ENCODE measurements around the gene MAEA. TPM values are rescaled to one million over a fixed set of nuclear protein-coding genes. Genes with fewer than 3 reads are reported as not detected.

The MAEA gene
- total and polyA plus RNA-seq, 2 of the 8 experiments (the other 6 are each of a cell fraction or from before 2014, with no cell fraction given): 75.8 to 133 TPM

- H3K4me1 ChIP-seq (replicated peaks in 1 of 4; ENCODE audit: control insufficient read depth in 3 of 4, insufficient read depth in 4 of 4, low read length in 3 of 4): no peaks in the 10 kb centered on the region; a peak in 1 of 7 replicates
- no peak overlapping the region for H3K18ac ChIP-seq (ENCODE audit: extremely low read depth, low read length)
- H3K79me1 ChIP-seq (ENCODE audit: low read depth, low read length): no peaks in the 10 kb centered on the region; the same call in 1 of the 2 replicates
- H3K9me3 ChIP-seq (ENCODE audit: insufficient read depth in 2 of 2, low read depth in 1 of 2, low read length in 1 of 2): no peaks in the 10 kb centered on the region
- no peak overlapping the region for H3K4me3 ChIP-seq (ENCODE audit: extremely low read depth in 1 of 4, insufficient read depth in 2 of 4, low read depth in 3 of 4, low read length in 4 of 4)
- no peak overlapping the region for H3K4me2 ChIP-seq (ENCODE audit: insufficient read depth in 1 of 2, low read depth in 2 of 2, low read length in 2 of 2)
- H3K23ac ChIP-seq (ENCODE audit: insufficient read length): no peak overlapping the region
- H3K36me3 ChIP-seq (ENCODE audit: control insufficient read depth in 2 of 4, insufficient read depth in 4 of 4, low read length in 3 of 4): peaks cover 0 to under 1% (median 0%) of the 10 kb centered on the region in 4 experiments; a peak in 1 of 8 replicates
- no peak overlapping the region for H4K5ac ChIP-seq (ENCODE audit: insufficient read length, low read depth, low read length)
- CTCF ChIA-PET (ENCODE audit: partially characterized antibody): no interaction called here
- no peak overlapping the region for H2BK5ac ChIP-seq (ENCODE audit: low read depth, low read length)
- FAIRE-seq (no peak), DNase-seq (ENCODE audit: low read depth in 1 of 2, low spot score in 2 of 2) (no peak)
- TF ChIP-seq CREB1 (IDR thresholded peaks at IDR 0.05) (no peak), USF2 (IDR thresholded peaks at IDR 0.05; ENCODE audit: low read length) (no peak), TAF7 (optimal IDR thresholded peaks at IDR 0.05; ENCODE audit: borderline replicate concordance, low read depth, low read length) (no peak), CBX5 (IDR thresholded peaks at IDR 0.05; ENCODE audit: low read depth, low read length) (no peak), YY1 (IDR thresholded peaks at IDR 0.05; ENCODE audit: low read depth, low read length) (no peak), SP1 (IDR thresholded peaks at IDR 0.05; ENCODE audit: low read depth, low read length) (no peak), JUN (IDR thresholded peaks at IDR 0.05; ENCODE audit: low read depth, low read length) (no peak)
- TF ChIP-seq, protein P1, sequence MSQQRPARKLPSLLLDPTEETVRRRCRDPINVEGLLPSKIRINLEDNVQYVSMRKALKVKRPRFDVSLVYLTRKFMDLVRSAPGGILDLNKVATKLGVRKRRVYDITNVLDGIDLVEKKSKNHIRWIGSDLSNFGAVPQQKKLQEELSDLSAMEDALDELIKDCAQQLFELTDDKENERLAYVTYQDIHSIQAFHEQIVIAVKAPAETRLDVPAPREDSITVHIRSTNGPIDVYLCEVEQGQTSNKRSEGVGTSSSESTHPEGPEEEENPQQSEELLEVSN (IDR thresholded peaks at IDR 0.05): no peak
- TF ChIP-seq, protein P2, sequence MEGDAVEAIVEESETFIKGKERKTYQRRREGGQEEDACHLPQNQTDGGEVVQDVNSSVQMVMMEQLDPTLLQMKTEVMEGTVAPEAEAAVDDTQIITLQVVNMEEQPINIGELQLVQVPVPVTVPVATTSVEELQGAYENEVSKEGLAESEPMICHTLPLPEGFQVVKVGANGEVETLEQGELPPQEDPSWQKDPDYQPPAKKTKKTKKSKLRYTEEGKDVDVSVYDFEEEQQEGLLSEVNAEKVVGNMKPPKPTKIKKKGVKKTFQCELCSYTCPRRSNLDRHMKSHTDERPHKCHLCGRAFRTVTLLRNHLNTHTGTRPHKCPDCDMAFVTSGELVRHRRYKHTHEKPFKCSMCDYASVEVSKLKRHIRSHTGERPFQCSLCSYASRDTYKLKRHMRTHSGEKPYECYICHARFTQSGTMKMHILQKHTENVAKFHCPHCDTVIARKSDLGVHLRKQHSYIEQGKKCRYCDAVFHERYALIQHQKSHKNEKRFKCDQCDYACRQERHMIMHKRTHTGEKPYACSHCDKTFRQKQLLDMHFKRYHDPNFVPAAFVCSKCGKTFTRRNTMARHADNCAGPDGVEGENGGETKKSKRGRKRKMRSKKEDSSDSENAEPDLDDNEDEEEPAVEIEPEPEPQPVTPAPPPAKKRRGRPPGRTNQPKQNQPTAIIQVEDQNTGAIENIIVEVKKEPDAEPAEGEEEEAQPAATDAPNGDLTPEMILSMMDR (IDR thresholded peaks at IDR 0.05; ENCODE audit: control extremely low read depth in 1 of 3, insufficient read depth in 1 of 3, low read depth in 1 of 3, low read length in 3 of 3): no peak
- H2BK20ac ChIP-seq (ENCODE audit: low read length): no peak overlapping the region
- no peak overlapping the region for H2BK15ac ChIP-seq (ENCODE audit: low read length)
- H2AK5ac ChIP-seq (ENCODE audit: low read depth, low read length): no peak overlapping the region
- H3K56ac ChIP-seq (replicated peaks; ENCODE audit: insufficient read length, low read depth, low read length): no peak overlapping the region
- no peak overlapping the region for H2AFZ ChIP-seq (ENCODE audit: low read length)
- 91% methylated on average over 11 of the region's 11 CpGs; no CpG with 5 or more reads in 1 of the 2 experiments for WGBS, 2 experiments (ENCODE audit: extremely low coverage in 1 of 2, insufficient coverage in 1 of 2, insufficient read length in 1 of 2, insufficient replicate concordance in 2 of 2, low coverage in 1 of 2, low lambda C conversion rate in 2 of 2, missing lambda C conversion rate in 1 of 2)
- H2BK120ac ChIP-seq (replicated peaks; ENCODE audit: low read depth, low read length): no peak overlapping the region
- no peak overlapping the region for H4K91ac ChIP-seq (replicated peaks; ENCODE audit: insufficient read length, low read length)
- H3K9ac ChIP-seq (replicated peaks in 1 of 4; ENCODE audit: extremely low read depth in 1 of 4, low read depth in 3 of 4, low read length in 3 of 4): no peak overlapping the region
- H4K20me1 ChIP-seq (replicated peaks in 1 of 2; ENCODE audit: control insufficient read depth in 1 of 2, insufficient read depth in 2 of 2, low read length in 2 of 2): peaks cover 3 to 14% of the 10 kb centered on the region in 2 experiments
- POLR2A ChIA-PET (ENCODE audit: partially characterized antibody): no interaction called here
- H3K79me2 ChIP-seq (ENCODE audit: control insufficient read depth in 1 of 2, insufficient read depth in 2 of 2, low read length in 2 of 2): no peaks in the 10 kb centered on the region
- no peaks in the 10 kb centered on the region for H3K27me3 ChIP-seq (replicated peaks in 1 of 4; ENCODE audit: control insufficient read depth in 3 of 4, extremely low read depth in 1 of 4, insufficient read depth in 3 of 4, low read length in 3 of 4)
- no peaks in the 10 kb centered on the region for H3K23me2 ChIP-seq (ENCODE audit: low read depth, low read length)
- no peak overlapping the region for H2BK12ac ChIP-seq (ENCODE audit: low read depth, low read length)
- no peak overlapping the region for H4K8ac ChIP-seq (ENCODE audit: extremely low read depth, insufficient read depth, low read length)
- no peak overlapping the region for H3K27ac ChIP-seq (ENCODE audit: low read depth, low read length)
- no peak overlapping the region for H3K4ac ChIP-seq (replicated peaks; ENCODE audit: insufficient read length, low read depth, low read length)
- no peak overlapping the region for H3K14ac ChIP-seq (ENCODE audit: insufficient read length)
These were observed 73.8 kb downstream of the MAEA start for GRCh38 chr4:1363513-1363912.

Data from H1 (cell line).